Measurements from ENCODE around the gene LRRK1. TPM values are rescaled to one million over a fixed set of nuclear protein-coding genes. Genes with fewer than 3 reads are reported as not detected.

LRRK1 gene, protein sequence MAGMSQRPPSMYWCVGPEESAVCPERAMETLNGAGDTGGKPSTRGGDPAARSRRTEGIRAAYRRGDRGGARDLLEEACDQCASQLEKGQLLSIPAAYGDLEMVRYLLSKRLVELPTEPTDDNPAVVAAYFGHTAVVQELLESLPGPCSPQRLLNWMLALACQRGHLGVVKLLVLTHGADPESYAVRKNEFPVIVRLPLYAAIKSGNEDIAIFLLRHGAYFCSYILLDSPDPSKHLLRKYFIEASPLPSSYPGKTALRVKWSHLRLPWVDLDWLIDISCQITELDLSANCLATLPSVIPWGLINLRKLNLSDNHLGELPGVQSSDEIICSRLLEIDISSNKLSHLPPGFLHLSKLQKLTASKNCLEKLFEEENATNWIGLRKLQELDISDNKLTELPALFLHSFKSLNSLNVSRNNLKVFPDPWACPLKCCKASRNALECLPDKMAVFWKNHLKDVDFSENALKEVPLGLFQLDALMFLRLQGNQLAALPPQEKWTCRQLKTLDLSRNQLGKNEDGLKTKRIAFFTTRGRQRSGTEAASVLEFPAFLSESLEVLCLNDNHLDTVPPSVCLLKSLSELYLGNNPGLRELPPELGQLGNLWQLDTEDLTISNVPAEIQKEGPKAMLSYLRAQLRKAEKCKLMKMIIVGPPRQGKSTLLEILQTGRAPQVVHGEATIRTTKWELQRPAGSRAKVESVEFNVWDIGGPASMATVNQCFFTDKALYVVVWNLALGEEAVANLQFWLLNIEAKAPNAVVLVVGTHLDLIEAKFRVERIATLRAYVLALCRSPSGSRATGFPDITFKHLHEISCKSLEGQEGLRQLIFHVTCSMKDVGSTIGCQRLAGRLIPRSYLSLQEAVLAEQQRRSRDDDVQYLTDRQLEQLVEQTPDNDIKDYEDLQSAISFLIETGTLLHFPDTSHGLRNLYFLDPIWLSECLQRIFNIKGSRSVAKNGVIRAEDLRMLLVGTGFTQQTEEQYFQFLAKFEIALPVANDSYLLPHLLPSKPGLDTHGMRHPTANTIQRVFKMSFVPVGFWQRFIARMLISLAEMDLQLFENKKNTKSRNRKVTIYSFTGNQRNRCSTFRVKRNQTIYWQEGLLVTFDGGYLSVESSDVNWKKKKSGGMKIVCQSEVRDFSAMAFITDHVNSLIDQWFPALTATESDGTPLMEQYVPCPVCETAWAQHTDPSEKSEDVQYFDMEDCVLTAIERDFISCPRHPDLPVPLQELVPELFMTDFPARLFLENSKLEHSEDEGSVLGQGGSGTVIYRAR (N-terminal part only)
- total RNA-seq (2022; extraction: Qiagen RNA extraction; ENCODE audit: low read depth) = 13.7 to 18.2 TPM (median 17.3 TPM) in 5 replicates

DNA sequence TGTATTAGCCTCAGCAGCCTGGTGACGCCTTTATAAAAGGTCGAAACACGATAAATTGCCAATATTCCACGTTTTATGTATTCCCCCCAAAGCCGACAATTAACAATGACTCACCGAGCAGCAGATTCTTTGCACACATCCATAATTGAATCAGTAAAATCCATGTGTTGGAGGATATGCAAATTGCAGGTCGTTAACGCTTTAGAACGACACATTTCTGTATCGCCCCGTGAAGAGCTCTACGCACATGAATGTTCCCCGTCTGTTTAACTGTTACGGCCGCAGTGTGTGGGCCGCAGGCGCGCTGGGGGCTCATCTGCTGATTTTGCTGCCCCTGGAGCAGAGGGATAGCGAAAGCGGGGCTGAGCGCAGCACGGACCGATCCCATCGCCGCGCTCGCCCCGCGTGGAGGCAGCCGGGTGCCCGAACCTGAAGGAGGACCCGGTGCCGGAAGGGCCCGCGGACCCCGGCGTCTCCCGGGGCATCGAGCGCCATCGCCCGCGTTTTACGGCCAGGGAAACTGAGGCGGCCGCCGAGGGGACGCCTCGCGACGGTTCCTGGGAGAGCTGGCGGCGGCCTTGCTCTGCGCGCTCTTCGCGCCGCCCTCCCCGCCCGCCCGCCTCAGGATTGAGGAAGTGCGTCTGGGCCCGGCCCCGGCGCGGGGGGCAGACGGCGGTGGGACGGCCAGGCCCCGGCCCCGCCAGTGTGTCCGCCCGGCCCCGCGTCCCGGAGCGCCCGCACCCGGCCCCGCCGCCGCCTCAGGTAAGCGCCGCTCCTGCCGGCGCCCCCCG is at the start of gene LRRK1:
LRRK1 (plus strand) TSS at position 668 of the 791 bp plus-strand sequence. CDS start 5,276 bp downstream, outside the sequence.

DNA sequence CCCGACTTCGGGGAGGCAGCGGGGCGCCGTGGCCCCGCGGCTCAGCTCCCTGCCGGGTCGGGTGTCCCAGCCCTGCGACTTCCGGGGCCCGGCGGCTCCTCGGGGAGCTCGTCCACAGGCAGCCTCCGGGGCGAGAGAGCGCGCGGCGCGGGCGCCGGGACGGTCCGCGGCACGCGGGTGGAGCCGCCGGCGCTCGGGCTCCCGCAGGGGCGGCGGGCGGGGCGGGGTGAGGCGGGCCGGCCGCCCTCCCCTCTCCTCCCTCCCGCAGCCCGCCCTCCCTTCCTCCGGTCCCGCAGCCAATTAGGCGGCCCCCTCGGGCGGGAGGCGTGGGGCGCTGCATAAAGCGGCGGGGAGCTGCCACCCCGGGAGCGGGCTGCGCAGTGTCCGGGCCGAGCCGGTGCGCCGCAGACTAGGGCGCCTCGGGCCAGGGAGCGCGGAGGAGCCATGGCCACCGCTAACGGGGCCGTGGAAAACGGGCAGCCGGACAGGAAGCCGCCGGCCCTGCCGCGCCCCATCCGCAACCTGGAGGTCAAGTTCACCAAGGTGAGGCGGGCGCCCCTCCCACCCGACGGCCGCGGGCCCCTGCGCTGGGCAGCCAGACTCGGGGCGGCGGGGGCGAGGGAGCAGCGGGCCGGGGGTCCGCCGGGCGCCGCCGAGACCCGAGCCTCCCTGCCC is 39.6 kb upstream of the LRRK1 start, which contains the start of gene ALDH1A3:
ALDH1A3 (plus strand) TSS at position 368 of the 675 bp plus-strand sequence; CDS start at position 445, 77 bp downstream.

Other genes starting within 250 kb of the LRRK1 start
- 14.6 to 19.7 TPM (median 16.5 TPM) in 5 replicates for gene ALDH1A3, start 39.5 kb upstream of the LRRK1 start, total RNA-seq (2022; extraction: Qiagen RNA extraction; ENCODE audit: low read depth)